Measurements from ENCODE around the gene ZNF827. TPM values are rescaled to one million over a fixed set of nuclear protein-coding genes. Genes with fewer than 3 reads are reported as not detected.

The ZNF827 gene
- total and polyA plus RNA-seq, 9 of the 15 experiments (the other 6 are each of a cell fraction or from before 2014, with no cell fraction given), result 0.07 to 0.40 TPM; not detected in 7

GRCh38 chr4:145936997-145937901 is 1.4 kb downstream of the ZNF827 start (continued):
- no peak for TF ChIP-seq CEBPZ (IDR thresholded peaks at IDR 0.05; ENCODE audit: borderline replicate concordance, low read depth, low read length)
- no peak for TF ChIP-seq ZNF77 (CRISPR knock-in tag; IDR thresholded peaks at IDR 0.05)
- TF ChIP-seq XRCC5 (IDR thresholded peaks at IDR 0.05; ENCODE audit: low read depth, low read length), result no peak
- no peak for TF ChIP-seq HMG20B (CRISPR knock-in tag; IDR thresholded peaks at IDR 0.05)
- TF ChIP-seq EHMT2 (IDR thresholded peaks at IDR 0.05), result no peak
- no peak for TF ChIP-seq ZNF277 (CRISPR knock-in tag; IDR thresholded peaks at IDR 0.05; ENCODE audit: borderline replicate concordance)
- TF ChIP-seq GABPA (tag; conservative IDR thresholded peaks at IDR 0.05; ENCODE audit: low read depth), result no peak
- no peak for TF ChIP-seq USF2 (CRISPR knock-in tag; IDR thresholded peaks at IDR 0.05)
- TF ChIP-seq ETV6 (IDR thresholded peaks at IDR 0.05; ENCODE audit: borderline replicate concordance in 1 of 2, low read depth in 2 of 2, low read length in 1 of 2), result no peak
- TF ChIP-seq ETV6 (CRISPR knock-in tag; IDR thresholded peaks at IDR 0.05; ENCODE audit: borderline replicate concordance), result no peak
- TF ChIP-seq THRB (CRISPR knock-in tag; conservative IDR thresholded peaks at IDR 0.05), result no peak
- TF ChIP-seq BRF2 (IDR thresholded peaks at IDR 0.05; ENCODE audit: borderline replicate concordance, insufficient read depth, insufficient read length), result no peak
- no peak for TF ChIP-seq DEAF1 (CRISPR knock-in tag; IDR thresholded peaks at IDR 0.05)

Data from K562 (cell line).